ENCODE data around the gene TEAD1.

DNA sequence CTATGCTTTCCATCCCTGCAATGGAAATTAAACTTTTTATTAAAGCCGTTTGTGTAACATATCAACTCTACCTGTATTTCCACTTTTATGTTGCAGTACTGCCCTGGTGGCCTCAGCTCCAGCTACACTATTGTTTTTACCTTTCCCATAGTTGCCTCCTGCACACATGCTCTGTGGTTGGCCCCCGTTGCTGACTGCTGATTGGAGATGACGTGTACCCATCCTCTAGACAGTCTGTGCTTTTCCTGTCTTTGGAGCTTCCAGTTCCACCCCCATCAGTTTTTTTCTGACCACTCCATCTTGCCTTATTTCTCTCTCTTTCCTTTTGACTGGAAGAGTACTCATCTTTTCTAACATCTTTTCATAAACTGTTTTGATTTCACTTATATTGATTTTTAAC is 123.8 kb downstream of the TEAD1 start:
- TF ChIP-seq, protein P1, sequence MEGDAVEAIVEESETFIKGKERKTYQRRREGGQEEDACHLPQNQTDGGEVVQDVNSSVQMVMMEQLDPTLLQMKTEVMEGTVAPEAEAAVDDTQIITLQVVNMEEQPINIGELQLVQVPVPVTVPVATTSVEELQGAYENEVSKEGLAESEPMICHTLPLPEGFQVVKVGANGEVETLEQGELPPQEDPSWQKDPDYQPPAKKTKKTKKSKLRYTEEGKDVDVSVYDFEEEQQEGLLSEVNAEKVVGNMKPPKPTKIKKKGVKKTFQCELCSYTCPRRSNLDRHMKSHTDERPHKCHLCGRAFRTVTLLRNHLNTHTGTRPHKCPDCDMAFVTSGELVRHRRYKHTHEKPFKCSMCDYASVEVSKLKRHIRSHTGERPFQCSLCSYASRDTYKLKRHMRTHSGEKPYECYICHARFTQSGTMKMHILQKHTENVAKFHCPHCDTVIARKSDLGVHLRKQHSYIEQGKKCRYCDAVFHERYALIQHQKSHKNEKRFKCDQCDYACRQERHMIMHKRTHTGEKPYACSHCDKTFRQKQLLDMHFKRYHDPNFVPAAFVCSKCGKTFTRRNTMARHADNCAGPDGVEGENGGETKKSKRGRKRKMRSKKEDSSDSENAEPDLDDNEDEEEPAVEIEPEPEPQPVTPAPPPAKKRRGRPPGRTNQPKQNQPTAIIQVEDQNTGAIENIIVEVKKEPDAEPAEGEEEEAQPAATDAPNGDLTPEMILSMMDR (IDR thresholded peaks at IDR 0.05), result no peak
- no peak for TF ChIP-seq POLR2A (IDR thresholded peaks at IDR 0.05)
